ENCODE data around the gene ATP5PO.

The ATP5PO gene

GRCh38 chr21:33924079-33924765 is 8.6 kb upstream of the ATP5PO start:
- Histone ChIP-seq H3F3A (ENCODE audit: insufficient read depth, low read length) (no peaks in the 10 kb centered on the region), H3K79me2 (ENCODE audit: low read length) (no peaks in the 10 kb centered on the region), H3K4me2 (ENCODE audit: low read depth, low read length) (peak overlapping the region; percentile 19; the same call in 1 of the 2 replicates), H3K4me3 (ENCODE audit: low read length) (no peak overlapping the region), H3K4me1 (ENCODE audit: low read length) (0 out of 2 replicates have a peak, but pooled peaks cover 6% of the 10 kb centered on the region), H2AFZ (ENCODE audit: low read length) (peak overlapping the region; percentile 52), H3K27me3 (replicated peaks; ENCODE audit: insufficient read depth, low read length) (no peaks in the 10 kb centered on the region), H3K27ac (ENCODE audit: low read length) (no peak overlapping the region), H3K9me2 (replicated peaks; ENCODE audit: insufficient read depth, low read length) (no peaks in the 10 kb centered on the region), H3K9ac (ENCODE audit: low read length) (no peak overlapping the region), H3K36me3 (replicated peaks; ENCODE audit: insufficient read depth, low read length) (no peaks in the 10 kb centered on the region), H4K20me1 (ENCODE audit: insufficient read depth, low read length) (no peaks in the 10 kb centered on the region), H3K9me3 (replicated peaks; ENCODE audit: insufficient read depth, low read length) (no peaks in the 10 kb centered on the region)
- TF ChIP-seq EZH2 (optimal IDR thresholded peaks at IDR 0.05; ENCODE audit: low read depth, low read length), result no peak
- TF ChIP-seq CTCF (IDR thresholded peaks at IDR 0.05; ENCODE audit: low read length), result peak; percentile 99
- no peak for TF ChIP-seq EZH2phosphoT487 (IDR thresholded peaks at IDR 0.05; ENCODE audit: low read length)
- peak; percentile 88 for DNase-seq

- no peak overlapping the region for H3K4me2 ChIP-seq (ENCODE audit: low read depth, low read length)
- peaks cover 32% of the 10 kb centered on the region for H3K79me2 ChIP-seq (ENCODE audit: low read length)
- H3K9ac ChIP-seq (ENCODE audit: low read length), result no peak overlapping the region
- H2AFZ ChIP-seq (ENCODE audit: low read length), result no peak overlapping the region
- no peak overlapping the region for H3K4me3 ChIP-seq (ENCODE audit: low read length)
- H3K4me1 ChIP-seq (ENCODE audit: low read length), result peaks cover 12% of the 10 kb centered on the region
- no peaks in the 10 kb centered on the region for H3K27me3 ChIP-seq (replicated peaks; ENCODE audit: insufficient read depth, low read length)
- no peak overlapping the region for H3K27ac ChIP-seq (ENCODE audit: low read length)
- TF ChIP-seq CTCF (IDR thresholded peaks at IDR 0.05; ENCODE audit: low read length) (no peak), EZH2 (optimal IDR thresholded peaks at IDR 0.05; ENCODE audit: low read depth, low read length) (no peak), EZH2phosphoT487 (IDR thresholded peaks at IDR 0.05; ENCODE audit: low read length) (no peak)
- no peaks in the 10 kb centered on the region for H3F3A ChIP-seq (ENCODE audit: insufficient read depth, low read length)
- peaks cover 11% of the 10 kb centered on the region; the same call in 1 of the 2 replicates for H3K36me3 ChIP-seq (replicated peaks; ENCODE audit: insufficient read depth, low read length)
- no peak for DNase-seq
- H3K9me2 ChIP-seq (replicated peaks; ENCODE audit: insufficient read depth, low read length), result no peaks in the 10 kb centered on the region
- H4K20me1 ChIP-seq (ENCODE audit: insufficient read depth, low read length), result no peaks in the 10 kb centered on the region
- no peaks in the 10 kb centered on the region for H3K9me3 ChIP-seq (replicated peaks; ENCODE audit: insufficient read depth, low read length)
Measured at GRCh38 chr21:33917421-33917820, 1.8 kb upstream of the ATP5PO start.

- Histone ChIP-seq H3K4me2 (ENCODE audit: low read depth, low read length) (peak overlapping the region; percentile 78), H3K4me3 (ENCODE audit: low read length) (peak overlapping the region; percentile 92), H3F3A (ENCODE audit: insufficient read depth, low read length) (no peaks in the 10 kb centered on the region), H3K27ac (ENCODE audit: low read length) (no peak overlapping the region), H3K9me2 (replicated peaks; ENCODE audit: insufficient read depth, low read length) (no peaks in the 10 kb centered on the region), H3K79me2 (ENCODE audit: low read length) (peaks cover 45% of the 10 kb centered on the region), H3K36me3 (replicated peaks; ENCODE audit: insufficient read depth, low read length) (peaks cover 11% of the 10 kb centered on the region; the same call in 1 of the 2 replicates), H3K27me3 (replicated peaks; ENCODE audit: insufficient read depth, low read length) (no peaks in the 10 kb centered on the region), H3K4me1 (ENCODE audit: low read length) (peaks cover 12% of the 10 kb centered on the region), H3K9me3 (replicated peaks; ENCODE audit: insufficient read depth, low read length) (no peaks in the 10 kb centered on the region), H3K9ac (ENCODE audit: low read length) (peak overlapping the region; percentile 26; the same call in 1 of the 2 replicates), H4K20me1 (ENCODE audit: insufficient read depth, low read length) (no peaks in the 10 kb centered on the region), H2AFZ (ENCODE audit: low read length) (peak overlapping the region; percentile 92)
- DNase-seq, result no peak
- TF ChIP-seq EZH2 (optimal IDR thresholded peaks at IDR 0.05; ENCODE audit: low read depth, low read length), result no peak
- TF ChIP-seq EZH2phosphoT487 (IDR thresholded peaks at IDR 0.05; ENCODE audit: low read length), result no peak
- no peak for TF ChIP-seq CTCF (IDR thresholded peaks at IDR 0.05; ENCODE audit: low read length)
Measured at GRCh38 chr21:33916200-33916567, 580 bp upstream of the ATP5PO start.
